Stimulated activated CD4-positive, alpha-beta T cell treated with anti-CD3 and anti-CD28 coated beads, Interleukin-1b, Interleukin-23, amount 100 ng/mL, for 1 hour (primary cell): ENCODE data around the gene UBAP2.
"Not testable (repeated sequence)": the region's sequence is repeated elsewhere in the genome, so short reads cannot be mapped to it uniquely, and the experiment has no call there.

Experiments used
- DNase-seq, 2 donors: peaks; one replicate each; pipeline ENCODE4 v3.0.0-alpha.2; 2020; ENCODE audit warnings: low read depth in 2 of 2

Gene UBAP2

DNA sequence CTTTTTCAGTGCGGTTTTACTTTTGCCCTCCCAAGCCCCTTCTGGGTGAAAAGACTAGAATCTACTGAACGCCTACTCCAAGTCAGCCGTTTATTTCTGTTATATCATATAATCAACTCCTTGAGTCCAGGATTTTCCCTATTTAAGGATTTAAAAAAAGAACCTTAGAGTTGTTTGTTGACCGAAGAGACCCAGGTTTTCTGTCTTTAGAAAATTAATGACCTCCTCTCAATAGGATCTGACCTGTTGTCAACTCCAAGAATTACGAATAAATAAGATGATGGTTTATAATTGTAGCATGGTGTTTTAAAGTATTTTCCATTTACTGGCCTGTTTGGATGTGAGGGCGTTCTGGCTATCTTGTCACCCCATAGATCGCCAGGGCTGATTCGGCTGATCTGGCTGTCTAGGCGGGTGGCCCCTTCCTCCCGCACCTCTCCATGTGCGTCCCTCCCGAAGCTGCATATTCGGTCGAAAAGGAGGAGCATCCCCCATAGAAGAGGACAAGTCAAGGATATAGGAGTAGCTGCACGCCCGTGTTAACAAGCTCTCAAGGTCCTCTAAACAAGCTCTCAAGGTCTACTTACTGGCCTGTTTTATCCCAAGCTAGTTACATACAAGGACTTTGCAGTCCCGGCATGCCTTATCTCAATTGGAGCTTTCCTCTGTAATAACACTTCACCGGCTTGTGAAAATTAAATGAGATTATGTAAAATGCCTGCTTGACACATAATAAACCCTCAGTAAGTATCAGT lies 1.1 kb upstream of the UBAP2 start:
- no peak for DNase-seq

DNA sequence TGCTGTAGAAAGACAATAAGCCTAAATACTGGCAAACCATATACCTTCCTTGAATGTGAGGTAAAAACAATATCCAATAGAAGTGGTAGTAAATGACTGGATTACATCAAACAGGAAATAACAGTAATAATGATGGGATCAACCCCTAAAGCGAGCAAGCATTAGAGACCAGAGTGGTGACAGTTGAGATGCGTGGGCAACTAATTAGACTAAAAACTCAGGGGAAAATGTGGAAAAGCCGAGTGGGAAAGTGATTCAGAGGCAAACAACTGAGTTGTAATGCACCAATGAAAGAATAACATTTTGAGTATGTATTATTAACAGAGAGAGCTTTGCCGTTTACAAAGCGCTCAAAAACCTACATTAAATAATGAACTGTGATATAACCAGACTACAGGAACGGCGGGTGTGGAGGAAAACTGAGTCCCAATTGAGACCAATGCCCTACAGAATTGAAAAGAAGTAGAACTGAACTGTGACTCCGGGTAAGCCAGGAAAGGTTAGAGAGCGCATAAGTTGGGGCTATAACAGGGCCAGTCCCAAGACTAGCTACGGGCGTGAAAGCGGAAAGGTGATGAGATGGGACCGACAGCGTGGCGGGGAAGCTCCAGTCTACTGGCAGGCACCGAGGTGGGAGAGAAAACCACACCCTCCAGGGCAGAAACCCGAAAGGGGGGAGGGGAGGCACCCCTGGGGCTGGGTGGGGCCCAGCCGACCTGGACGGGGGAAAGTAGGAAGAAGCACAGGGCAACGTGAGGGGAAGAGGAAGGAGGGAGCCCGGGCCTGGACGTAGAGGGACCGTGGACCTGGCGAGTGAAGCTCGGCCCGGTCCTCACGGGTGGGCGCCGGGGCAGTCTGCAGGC lies 592 bp downstream of the UBAP2 start:
- DNase-seq: peak; percentile 2 to 23

- DNase-seq: no peak
Observed at GRCh38 chr9:34046784-34047379, 1.8 kb downstream of the UBAP2 start.

DNA sequence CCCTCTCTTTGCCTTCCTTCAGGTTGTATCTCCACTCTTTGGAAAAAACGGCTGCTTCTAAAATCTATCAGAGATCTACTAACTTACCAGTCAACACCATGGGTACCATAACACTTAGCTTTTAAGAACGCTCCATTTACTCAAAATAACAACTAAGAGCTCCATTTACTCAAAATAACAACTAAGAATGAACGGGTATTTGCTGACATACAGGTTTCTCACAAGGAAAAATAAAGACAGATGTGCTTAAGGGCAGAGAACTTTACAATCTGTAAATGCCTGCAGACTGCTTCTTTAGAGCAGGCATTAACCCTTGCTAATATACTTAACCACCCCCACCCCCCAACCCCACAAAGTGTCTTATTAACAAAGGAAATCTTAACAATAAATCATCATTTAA lies 2.8 kb downstream of the UBAP2 start:
- no peak for DNase-seq

DNA sequence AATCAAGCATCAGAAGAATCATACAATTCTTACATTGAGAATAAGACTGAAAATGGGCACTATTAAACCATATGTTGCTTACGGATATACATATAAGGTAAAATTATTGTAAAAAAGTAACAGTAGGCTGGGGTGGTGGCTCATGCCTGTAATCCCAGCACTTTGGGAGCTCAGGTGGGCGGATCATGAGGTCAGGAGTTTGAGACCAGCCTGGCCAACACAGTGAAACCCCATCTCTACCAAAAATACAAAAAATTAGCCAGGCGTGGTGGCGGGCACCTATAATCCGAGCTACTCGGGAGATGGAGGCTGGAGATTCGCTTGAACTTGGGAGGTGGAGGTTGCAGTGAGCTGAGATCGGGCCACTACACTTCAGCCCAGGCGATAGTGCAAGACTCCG lies 6.6 kb downstream of the UBAP2 start:
- DNase-seq: not testable (repeated sequence)

GRCh38 chr9:34038851-34039250 lies 9.8 kb downstream of the UBAP2 start:
- DNase-seq: not testable (repeated sequence)

GRCh38 chr9:34037626-34038025 lies 11.1 kb downstream of the UBAP2 start:
- no peak for DNase-seq

- DNase-seq: no peak
Observed at GRCh38 chr9:34036625-34037024, 12.1 kb downstream of the UBAP2 start.

- no peak for DNase-seq
Observed at GRCh38 chr9:34035656-34036055, 13.0 kb downstream of the UBAP2 start.

DNA sequence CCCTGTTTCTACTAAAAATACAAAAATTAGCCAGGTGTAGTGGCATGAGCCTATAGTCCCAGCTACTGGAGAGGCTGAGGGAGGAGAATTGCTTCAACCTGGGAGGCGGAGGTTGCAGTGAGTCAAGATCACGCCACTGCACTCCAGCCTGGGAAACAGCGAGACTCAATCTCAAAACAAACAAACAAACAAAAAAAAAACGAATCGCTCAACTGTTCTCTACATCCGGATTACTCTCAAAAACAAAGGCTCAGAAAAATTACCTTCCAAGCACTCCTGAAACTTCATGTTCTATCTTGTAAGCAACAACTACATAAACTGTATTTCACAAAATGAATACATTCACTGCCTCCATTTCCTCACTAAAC lies 14.0 kb downstream of the UBAP2 start:
- DNase-seq: no peak

GRCh38 chr9:34032631-34033030 lies 16.1 kb downstream of the UBAP2 start:
- DNase-seq: no peak

- no peak for DNase-seq
Observed at GRCh38 chr9:34027845-34028574, 20.7 kb downstream of the UBAP2 start.

- DNase-seq: no peak
Observed at GRCh38 chr9:34025811-34026210, 22.9 kb downstream of the UBAP2 start.

GRCh38 chr9:34025062-34025461 lies 23.6 kb downstream of the UBAP2 start:
- no peak for DNase-seq

DNA sequence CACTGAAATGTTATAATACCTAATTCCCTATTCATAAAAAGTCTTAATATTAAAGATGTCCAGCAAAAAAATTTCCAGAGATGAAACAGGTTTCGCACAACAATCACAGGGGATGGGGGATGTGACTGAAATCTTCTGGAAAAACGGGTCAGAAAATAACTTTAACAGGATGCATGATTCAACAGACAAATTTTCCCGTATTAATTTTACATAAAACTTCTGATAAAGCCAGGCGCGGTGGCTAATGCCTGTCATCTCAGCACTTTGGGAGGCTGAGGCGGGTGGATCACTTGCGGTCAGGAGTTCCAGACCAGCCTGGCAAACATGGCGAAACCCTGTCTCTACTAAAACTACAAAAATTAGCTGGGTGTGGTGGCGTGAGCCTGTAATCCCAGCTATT lies 24.2 kb downstream of the UBAP2 start:
- not testable (repeated sequence) for DNase-seq

DNA sequence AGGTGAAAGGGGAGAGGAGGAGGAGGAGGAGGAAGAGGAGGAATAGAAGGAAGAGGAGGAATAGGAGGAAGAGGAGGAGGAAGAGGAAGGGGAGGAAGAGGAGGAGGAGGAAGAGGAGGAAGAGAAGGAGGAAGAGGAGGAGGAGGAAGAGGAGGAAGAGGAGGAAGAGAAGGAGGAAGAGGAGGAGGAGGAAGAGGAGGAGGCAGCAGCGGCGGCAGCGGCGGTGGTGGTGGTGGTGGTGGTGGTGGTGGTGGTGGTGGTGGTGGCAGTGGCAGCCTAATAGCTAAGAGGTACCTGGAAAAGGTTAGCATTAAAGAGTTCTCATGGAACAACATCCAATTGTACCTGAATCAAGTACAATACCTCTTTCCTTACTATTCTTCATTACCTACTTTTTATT lies 32.5 kb downstream of the UBAP2 start:
- no peak for DNase-seq

DNA sequence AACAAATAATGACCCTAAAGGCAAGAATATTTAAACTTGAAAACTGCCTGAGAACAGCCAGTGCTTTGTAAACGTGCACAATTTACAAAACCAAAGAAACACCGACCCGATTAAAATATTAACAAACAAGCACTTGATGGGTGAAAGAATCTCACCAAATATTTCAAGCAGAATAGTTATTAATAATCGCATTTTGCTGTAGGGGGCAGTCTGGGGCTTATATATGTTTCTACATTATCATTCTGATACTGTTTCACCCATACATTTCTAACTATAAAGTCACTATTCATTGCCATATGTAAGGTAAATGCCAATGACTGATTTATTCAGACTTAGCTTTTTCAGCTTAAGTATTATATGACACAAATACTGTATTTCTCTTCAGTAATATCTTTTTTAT lies 37.7 kb downstream of the UBAP2 start:
- DNase-seq: no peak

DNA sequence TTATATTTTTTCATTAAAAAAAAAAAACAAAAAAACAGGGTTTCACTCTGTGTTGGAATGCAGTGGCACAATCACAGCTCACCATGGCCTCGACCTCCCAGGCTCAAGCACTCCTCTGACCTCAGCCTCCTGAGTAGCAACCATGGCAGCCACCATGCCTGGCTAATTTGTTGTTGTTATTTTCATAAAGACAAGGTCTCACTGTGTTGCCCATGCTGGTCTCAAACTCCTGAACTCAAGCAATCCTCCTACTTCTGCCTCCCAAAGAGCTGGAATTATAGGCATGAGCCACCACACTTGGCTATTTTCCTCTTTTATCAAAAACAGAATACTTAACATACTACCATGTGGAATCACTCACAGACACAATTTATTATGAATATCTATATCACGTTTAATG lies 46.7 kb downstream of the UBAP2 start:
- DNase-seq: no peak

- no peak for DNase-seq
Observed at GRCh38 chr9:34001298-34001697, 47.4 kb downstream of the UBAP2 start.

- no peak for DNase-seq
Observed at GRCh38 chr9:33995449-33995848, 53.2 kb downstream of the UBAP2 start.

- DNase-seq: no peak
Observed at GRCh38 chr9:33993104-33993503, 55.6 kb downstream of the UBAP2 start.

GRCh38 chr9:33992632-33993031 lies 56.1 kb downstream of the UBAP2 start:
- DNase-seq: no peak
